ENCODE data around the gene NSF. TPM values are rescaled to one million over a fixed set of nuclear protein-coding genes. Genes with fewer than 3 reads are reported as not detected.
"Not testable (repeated sequence)": the region's sequence is repeated elsewhere in the genome, so short reads cannot be mapped to it uniquely, and the experiment has no call there.

NSF gene
- polyA plus RNA-seq, 4 donors, result 30.1 to 40.6 (median 37.0) TPM

DNA sequence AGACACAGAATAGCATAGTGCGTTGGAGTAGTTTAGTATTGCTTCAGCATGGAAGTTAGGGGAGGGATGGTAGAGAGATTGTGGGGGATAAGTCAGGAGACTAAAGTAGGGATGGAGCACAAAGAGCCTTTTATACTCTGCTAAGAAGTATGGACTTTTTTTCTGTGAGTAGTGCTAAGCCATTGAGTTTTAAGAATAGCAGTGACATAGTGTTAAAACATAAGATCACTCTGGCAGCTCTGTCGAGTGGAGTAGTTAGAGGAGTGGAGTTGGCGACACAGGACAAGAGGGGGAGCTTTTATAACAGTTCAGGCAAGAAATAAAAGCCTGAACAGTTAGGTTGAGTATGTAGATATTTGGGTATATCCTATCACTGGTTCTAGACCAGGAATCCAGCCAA, 106.1 kb downstream of the NSF start:
- DNase-seq (ENCODE audit: low read depth in 4 of 4, low spot score in 3 of 4), result not testable (repeated sequence)

DNA sequence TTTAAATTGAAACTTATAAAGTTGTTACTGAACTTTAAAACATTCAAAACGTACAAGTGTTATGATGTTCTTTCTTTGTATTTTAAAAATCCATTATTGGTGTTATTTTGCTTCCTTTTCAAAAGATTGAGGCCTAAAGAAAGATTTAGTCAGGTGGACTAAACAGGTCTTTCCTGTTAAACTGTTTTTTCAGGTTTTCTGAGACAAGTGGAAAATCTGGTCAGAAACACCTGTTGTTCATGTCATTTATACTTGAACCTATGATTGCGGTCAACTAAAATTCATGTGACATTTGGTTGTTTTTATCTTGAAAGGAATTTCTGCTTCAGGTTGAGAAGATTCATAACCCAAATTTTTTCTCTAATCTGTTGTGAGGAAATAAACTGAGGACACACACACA, 108.5 kb downstream of the NSF start:
- not testable (repeated sequence) for DNase-seq (ENCODE audit: low read depth in 4 of 4, low spot score in 3 of 4)

DNA sequence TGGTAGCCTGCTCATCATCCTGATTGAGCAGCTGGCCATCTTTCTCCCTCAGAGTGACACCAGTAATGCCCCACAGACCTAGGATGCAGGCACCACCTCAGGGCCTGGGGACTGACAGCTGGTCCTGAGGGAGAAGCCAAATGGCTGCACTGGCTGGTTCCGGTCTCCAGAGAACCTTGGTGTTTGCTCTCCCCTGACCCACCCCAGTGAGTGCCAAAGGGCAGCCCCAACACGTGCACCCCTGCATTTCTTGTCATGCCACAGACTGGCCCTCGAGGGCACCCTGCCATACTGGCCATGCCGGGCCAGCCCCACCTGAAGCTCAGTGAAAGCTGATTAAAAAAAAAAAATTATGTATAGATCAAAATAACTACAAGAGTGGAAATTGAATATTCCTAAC, 127.5 kb downstream of the NSF start:
- DNase-seq (ENCODE audit: low read depth in 4 of 4, low spot score in 3 of 4), result no peak

DNA sequence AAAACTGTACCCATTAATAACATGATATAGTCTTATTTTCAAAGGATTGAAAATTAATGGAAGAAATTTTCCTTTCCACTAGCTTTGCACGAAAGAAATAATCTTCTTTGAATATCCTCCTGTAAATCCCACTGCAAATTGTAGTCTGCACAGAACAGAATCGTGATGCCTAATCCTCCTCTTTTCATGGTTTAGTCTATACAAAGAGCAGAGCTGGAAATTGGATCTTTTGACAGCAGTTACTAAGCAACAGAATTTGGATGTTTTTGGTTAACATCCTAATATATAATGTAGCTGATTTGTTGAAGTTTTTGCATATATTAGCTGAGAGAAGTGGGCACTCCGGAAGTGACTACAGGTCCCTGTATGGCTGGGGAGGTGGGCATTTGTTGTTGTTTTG, 129.4 kb downstream of the NSF start:
- DNase-seq (ENCODE audit: low read depth in 4 of 4, low spot score in 3 of 4), result no peak

DNA sequence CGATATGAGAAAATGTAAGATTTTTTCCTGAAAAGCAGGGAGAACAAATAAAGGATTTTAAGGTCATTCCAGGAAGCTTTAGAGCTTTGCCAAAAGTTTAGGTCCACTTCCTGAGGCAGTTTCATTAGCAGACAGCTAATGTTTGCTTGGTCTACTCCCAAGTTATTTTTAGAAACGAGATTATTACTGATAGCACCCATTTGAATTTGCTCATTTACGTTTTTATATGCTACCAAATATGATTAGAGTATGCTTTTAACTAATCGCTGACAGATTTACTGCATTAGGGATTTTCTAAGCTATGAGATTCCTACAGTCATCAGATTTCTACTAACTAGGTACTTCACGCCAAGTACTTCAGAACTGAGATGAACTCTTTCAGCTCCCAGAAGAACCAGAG, 129.9 kb downstream of the NSF start:
- no peak for DNase-seq (ENCODE audit: low read depth in 4 of 4, low spot score in 3 of 4)

DNA sequence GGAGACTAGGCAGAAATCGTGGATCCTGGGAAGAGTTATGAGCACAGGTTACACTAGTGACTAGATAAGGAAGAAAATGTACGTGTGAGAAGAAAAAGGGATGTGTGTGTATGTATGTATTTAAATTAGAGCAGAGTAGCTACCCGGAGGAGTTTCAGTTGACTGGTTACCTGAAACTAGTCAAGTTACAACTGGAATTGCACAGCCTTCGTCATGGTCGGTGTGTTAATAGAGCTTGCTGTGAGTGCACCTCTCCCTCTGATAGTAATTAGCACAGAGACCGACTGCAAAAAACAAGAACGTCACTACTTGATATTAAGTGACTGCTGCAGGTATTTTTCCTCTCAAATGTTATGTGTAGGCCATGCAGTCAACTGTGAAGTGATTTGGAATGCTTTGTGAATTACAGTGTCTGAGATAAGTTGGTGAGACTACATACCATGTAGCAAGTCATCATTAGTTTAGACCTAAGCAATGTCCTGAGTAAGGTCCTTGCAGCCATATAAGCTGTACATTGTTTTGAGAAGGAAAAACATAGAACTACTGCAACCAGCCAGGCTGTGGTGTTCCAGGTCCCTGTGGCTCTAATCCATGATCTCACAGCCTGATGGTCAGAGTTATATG, 132.3 kb downstream of the NSF start:
- DNase-seq (ENCODE audit: low read depth in 4 of 4, low spot score in 3 of 4), result no peak

DNA sequence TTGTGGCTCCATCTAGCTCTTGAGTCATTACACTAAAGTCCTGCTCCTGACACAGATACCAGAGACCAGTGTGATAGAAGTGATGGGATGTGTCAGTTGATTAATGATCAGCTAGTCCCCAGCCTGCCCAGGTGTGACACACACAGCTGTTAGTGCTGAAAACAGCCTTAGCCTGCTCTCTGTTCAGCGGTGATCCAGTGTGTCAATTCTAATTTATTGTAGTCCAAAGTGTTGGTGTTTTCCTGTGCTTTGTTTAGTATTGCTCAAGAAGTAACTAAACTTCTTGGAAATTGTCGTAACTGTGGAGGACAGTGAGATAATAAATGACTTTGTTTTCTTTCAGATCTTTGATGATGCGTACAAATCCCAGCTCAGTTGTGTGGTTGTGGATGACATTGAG, 135.7 kb downstream of the NSF start:
- DNase-seq (ENCODE audit: low read depth in 4 of 4, low spot score in 3 of 4), result no peak

DNA sequence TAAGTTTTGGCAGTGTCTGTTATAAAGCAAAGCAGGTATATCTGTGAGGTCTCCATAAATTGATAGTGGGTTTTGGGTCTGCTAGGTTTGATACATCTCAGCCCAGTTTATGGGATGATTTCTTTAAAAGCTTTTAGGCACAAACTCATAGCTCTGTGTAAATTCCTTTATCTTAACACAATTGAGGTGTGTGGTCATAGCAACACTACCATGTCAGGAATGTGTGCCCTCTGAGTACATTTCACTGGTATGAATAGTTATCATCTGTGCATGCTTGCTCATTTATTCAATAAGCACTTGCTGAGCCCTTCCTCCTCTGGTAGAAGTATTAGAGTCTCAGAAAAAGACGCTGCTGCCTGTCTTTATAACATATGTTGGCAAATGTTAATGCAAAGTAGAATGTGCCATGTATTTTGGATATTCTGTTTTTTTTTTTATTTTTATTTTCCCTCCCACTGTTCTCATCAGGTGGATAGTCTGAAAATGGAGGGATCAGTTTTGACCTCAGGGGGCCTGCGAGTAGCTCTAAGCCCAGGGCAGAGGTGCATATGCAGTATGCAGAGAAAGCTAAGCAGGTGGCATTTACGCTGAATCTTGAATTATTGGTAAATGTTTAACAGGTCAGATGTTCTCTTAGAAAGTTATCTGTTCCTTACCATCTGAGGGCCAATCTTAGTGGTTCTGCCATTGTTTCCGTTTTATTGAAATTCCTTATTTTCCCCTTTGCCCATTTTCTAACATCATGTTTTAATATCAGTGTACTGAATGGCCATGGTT, 137.3 kb downstream of the NSF start:
- no peak for DNase-seq (ENCODE audit: low read depth in 4 of 4, low spot score in 3 of 4)

DNA sequence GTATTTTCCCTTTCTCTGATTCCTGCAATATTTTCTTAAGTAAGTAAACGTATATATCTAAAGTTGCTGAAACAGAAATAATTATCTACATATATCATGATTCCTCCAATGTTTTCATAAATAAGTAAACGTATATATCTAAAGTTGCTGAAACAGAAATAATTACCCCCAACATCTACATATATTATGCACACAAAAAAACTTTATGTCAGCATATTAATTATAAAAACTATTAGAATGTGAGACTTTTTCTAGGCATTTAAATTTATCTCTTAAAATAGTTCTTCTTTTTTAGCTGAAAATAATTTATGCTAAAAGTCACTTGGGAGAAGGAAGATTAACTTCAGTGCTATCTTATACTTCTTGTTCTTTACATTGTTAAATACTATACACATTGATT, 139.6 kb downstream of the NSF start:
- no peak for DNase-seq (ENCODE audit: low read depth in 4 of 4, low spot score in 3 of 4)

DNA sequence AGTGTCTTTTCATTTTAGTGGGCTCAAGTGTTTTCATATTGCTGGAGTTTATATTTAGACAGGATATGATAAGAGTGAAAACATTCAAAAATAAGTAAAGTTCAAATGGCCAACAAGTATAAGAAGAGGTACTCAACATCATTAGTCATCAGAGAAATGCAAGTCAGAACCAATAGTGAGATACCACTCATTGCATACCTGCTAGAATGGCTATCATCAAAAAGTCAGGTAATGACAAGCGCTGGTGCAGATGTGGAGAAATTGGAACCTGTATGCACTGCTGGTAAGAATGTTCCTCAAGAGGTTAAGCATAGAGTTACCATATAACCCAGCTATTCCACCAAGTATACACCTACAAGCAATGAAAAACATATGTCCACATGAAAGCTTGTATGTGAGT, 140.2 kb downstream of the NSF start:
- DNase-seq (ENCODE audit: low read depth in 4 of 4, low spot score in 3 of 4), result no peak

DNA sequence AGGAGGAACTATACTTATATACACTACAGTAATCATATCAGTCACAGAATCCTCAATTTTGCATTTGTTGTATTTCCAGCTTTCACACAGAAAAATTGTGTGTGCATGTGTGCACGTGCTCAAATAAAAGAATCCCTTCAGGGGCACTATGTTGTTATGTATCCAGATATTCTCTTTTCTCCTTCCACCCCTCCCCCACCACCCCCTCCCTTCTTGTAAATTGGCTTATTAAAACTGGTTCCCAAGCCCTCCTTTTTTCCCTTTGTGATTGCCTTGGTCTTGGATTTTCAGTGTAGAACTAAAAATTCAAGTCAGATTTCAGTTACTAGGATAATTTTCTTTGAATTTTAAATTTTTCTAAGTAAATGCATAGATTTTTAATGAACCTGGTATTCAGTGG, 141.7 kb downstream of the NSF start:
- DNase-seq (ENCODE audit: low read depth in 4 of 4, low spot score in 3 of 4), result no peak

DNA sequence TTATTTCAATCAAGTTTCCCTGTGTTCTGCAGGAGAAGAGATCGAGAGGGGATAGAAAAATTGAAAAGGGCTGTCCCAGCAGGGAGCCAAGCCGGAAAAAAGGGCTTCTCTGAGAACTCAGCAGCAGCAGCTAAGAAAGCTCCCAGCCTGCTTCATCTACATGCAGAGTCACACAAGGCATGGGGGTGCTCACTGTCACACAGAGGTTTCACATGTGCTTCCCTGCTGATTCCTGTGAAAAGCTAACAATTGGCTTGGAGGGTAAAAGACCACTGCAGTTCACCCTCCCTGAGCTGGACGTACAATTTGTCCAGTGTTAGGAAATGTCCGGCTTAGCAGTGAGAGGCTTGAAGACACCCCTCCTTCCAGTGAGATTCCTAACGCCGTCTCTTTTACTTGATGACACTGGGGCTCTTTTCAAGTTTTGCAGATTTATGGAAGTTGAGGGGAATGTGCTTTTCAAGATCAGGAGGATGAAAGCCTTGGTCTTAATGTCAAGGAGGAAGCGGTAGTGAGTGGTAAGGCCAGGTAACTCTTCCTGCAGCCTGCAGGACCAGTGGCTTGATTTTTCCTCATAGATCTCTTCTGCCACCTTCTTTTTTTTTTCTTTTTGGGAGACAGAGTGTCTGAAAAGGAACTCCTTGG, 142.4 kb downstream of the NSF start:
- no peak for DNase-seq (ENCODE audit: low read depth in 4 of 4, low spot score in 3 of 4)

DNA sequence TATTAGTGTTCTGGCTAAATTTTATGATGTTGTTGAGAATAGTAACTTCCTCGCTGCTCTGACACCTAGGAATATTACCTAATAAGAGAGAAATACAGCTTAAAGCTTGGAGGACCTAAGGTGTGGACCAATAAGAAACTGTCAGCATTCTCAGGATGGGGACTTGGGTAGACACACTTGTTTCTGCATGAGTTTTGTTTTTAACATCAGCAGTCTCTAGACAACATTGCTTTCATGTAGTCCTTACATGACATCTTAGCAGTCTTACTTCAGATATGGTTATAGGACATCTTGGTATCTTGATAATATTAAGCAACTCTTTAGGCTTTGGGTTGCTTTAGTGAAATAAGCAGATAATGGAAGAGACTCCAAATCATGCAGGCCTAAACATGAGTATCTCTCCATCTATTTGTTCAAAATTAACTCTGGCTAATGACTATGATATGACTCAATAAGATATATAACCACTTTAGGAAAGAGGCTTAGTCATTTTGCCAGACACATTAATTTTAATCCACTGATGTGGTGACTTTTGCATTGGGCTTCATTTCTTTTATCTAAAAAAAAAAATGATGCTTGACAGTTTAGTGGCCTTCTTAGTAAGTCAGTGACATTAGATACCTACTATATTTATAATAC, 143.5 kb downstream of the NSF start:
- DNase-seq (ENCODE audit: low read depth in 4 of 4, low spot score in 3 of 4), result no peak

DNA sequence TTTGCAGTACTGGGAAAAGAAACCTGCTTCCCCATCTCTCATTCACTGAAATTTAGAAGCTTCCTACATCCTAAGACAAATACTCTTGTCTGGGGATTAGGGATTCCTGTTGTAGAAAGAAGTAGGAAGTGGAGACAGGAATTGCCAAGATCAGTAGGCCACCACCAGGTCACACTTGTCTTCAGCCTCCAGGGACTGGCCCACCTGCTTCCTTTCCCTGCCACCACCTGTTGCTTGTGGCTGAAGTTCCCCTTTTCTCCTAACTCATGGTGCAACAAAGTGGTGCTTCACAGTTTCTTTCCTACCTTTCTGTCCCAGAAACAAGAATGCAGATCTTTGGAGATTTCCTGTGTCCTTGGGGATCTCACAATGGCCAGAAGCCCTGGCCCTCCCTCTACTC, 145.6 kb downstream of the NSF start:
- no peak for DNase-seq (ENCODE audit: low read depth in 4 of 4, low spot score in 3 of 4)

DNA sequence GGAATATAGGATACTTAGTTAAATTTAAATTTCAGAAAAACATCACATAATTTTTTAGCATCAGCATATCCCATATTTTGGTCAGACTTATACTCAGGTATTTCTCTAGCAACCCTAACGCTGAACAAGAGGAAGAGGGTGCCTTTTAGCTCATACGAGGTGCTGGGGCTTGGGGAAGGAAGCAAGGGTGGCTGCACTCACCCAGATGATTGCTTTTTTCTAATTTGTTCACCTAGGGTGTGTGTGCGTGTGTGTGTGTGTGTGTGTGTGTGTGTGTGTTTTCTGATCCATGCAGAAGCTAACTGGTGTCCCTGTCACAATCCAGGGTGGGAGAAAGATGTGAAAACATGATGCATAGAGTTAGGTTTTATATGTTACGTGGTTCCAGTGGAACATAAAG, 146.9 kb downstream of the NSF start:
- DNase-seq (ENCODE audit: low read depth in 4 of 4, low spot score in 3 of 4), result no peak

DNA sequence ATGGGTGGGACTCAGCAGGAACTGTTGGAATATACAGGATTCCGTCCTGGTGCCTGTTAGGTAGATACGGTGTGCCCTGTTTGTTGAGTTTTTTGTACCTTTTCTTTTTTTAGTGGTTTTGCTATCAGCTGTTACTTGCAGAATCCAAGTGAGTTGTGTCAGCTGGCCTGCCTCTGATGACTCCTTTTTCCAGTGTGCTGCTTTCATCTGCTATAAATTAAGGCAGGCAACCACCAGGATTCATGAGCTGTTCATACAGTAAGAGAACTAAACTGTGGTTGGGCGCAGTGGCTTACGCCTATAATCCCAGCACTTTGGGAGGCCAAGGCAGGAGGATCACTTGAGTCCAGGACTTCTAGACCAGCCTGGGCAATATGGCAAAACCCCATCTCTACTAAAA, 148.1 kb downstream of the NSF start:
- DNase-seq (ENCODE audit: low read depth in 4 of 4, low spot score in 3 of 4), result no peak

DNA sequence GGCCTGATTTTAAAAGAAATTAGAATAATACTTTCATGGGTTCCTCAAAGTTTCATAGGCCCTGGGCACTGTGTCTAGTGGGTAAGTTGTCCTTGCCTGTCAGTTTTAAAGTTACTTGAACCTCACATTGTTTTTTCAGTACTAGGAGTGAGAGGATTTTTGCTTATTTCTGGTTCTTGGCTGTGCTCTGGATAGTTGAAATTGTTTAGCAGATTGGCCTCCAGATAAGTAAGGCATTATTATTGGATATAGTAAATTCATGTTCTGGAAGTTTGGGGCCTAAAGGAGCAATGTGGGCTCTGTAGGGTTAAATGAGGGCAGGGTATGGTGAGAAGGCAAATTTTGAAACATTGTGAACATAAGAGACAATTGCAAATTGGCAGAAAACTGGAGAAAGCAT, 149.5 kb downstream of the NSF start:
- DNase-seq (ENCODE audit: low read depth in 4 of 4, low spot score in 3 of 4), result no peak

DNA sequence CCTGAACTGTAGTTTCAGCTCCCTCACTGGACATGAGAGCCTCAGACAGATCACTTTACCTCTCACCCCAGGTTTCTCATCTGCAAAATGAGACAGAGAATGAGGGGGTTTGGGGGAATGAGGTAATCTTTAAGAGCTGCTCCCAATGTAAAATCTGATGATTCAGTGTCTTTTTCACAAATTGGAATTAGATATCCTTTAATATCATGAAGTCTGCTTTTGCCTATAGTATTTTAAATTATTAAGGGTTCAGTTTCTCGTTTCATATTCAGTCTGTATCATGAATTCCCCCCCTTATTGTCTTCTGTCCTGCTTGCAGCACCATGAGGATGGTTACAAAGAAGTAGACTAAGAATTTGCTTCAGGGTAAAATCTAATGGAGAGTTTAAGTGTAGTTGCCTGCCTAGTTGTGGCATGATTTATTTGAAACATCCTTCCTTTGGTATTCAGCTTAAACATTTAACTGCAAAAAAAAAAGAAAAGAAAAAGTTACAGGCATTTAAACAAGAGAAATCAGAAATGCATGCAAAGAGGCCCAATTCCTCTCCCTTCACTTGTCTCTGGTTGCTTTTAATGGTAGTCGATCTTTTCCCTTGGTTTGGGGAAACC, 150.8 kb downstream of the NSF start:
- no peak for DNase-seq (ENCODE audit: low read depth in 4 of 4, low spot score in 3 of 4)

DNA sequence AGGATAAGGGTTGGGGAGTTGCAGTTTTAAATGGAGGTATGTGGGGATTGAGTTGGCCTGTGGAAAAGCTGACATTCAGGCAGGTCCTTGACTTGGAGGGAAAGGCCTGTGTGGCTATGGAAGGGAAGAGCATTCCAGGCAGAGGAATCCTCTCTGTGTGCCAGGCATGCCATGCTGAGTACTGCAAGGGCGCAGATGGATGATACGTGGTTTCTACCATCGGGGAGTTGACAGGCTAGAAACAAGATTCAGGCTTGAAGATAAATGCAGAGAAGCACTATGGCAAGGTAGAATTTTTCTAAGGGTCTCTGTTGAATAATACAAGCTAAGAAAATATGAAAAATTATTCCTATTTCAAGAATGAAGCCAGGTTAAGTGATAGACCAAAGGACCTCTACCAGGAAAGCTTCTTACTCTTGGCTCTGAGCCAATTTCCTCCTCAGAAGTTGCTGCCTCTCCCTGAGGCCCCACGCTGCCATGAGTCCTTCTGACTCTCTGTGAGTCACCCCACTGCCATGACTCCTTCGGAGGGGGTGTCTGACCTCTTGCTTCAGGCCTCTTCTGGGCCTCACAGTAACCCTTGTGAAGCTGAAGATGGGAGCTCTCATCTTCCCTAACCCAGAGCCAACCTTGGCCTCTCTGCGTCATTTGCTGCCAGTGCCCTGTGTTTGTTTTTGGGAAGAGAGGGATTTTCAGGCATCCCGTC, 152.2 kb downstream of the NSF start:
- no peak for DNase-seq (ENCODE audit: low read depth in 4 of 4, low spot score in 3 of 4)

DNA sequence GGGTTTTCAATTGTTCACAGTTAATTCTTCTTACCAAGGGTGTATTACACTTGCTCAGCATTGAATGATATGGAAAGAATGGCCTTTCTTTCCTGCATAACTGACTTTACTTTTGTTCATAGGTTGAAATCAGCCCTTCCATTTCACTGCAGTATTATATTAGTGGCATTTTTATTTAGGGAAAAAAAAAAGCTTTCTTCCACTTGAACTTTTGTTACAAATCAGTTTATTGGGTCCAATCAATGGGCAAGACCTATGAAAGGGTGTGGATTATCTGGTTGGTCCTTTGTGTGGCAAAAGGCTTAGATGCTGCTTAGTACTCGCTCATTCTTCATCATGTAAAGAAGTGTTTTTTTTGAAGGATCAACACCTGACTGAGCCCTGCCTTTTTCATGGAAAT, 154.0 kb downstream of the NSF start:
- DNase-seq (ENCODE audit: low read depth in 4 of 4, low spot score in 3 of 4), result no peak

DNA sequence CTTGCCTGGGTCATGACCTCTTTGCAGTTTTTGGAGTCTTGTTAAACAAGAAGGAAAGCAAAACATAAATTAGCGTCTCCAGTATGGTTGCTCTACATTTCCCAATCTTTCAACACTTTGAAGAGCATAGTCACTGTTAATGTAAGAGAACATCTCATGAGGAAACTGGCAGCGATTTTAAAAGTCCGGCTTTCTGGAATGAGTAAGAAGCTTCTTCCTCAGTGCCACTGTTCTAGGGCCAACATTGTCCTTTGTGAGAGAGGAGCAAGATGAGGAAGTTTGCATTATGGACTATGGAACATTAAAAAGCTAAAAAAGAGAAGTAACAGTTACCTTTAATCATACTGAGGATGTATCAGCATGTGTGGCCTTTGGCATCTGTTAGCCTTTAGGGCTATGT, 154.9 kb downstream of the NSF start:
- no peak for DNase-seq (ENCODE audit: low read depth in 4 of 4, low spot score in 3 of 4)

All from right renal pelvis (tissue), 4 donors.